Vagina (tissue), 2 donors: ENCODE results near the gene ALOXE3. TPM values are rescaled to one million over a fixed set of nuclear protein-coding genes. Genes with fewer than 3 reads are reported as not detected.

Source experiments
- DNase-seq, 2 donors: peaks; one replicate each; pipeline ENCODE4 v3.0.0-alpha.2; 2017; ENCODE audit errors: extremely low spot score in 2 of 2
- H3K27ac ChIP-seq: fragments of 200-600 bp; sonication (generic); one replicate; pipeline ENCODE4 v1.5.1; 2019
- H3K27me3 ChIP-seq: fragments of 200-600 bp; sonication (generic); one replicate; pipeline ENCODE4 v1.5.1; 2019
- H3K36me3 ChIP-seq, 2 donors: fragments of 200-600 bp; sonication (generic); one replicate each; pipeline ENCODE4 v1.5.1; 2017 to 2019
- H3K4me1 ChIP-seq: fragments of 200-600 bp; sonication (generic); one replicate; pipeline ENCODE4 v1.5.1; 2019
- H3K4me3 ChIP-seq, 2 donors: fragments of 200-600 bp; sonication (generic); 1 replicate in 1 of 2; 2 replicates in 1 of 2; pipeline ENCODE4 v1.5.1; 2016 to 2019
- H3K9me3 ChIP-seq: fragments of 200-600 bp; sonication (generic); one replicate; pipeline ENCODE4 v1.5.1; 2019
- POLR2A ChIP-seq, 2 donors: fragments of 450-650 bp; IDR thresholded peaks; one replicate each; pipeline ENCODE4 v1.6.1; 2017; ENCODE audit warnings: antibody characterized with exemption in 2 of 2, mild to moderate bottlenecking in 2 of 2, moderate library complexity in 2 of 2
- POLR2AphosphoS5 ChIP-seq, 2 donors: sonication (generic); formaldehyde crosslinking; IDR thresholded peaks; one replicate each; pipeline ENCODE4 v1.9.0; 2017; ENCODE audit warnings: antibody characterized with exemption in 2 of 2, mild to moderate bottlenecking in 2 of 2, low read depth in 1 of 2; ENCODE audit not compliant: insufficient read depth in 1 of 2
- intact Hi-C: fragments of 100-400 bp; cut with DNase I; formaldehyde crosslinking; loops from one replicate; pipeline ENCODE4 v1.15.1; 2023
- total RNA-seq: library from RNA; depleted of rRNA; stranded (reverse); fragments of >200 nt; gene quantifications from one replicate; pipeline ENCODE4 v1.2.3, GENCODE V29; 2016
- TF ChIP-seq, protein P1 (sequence below), 3 experiments: fragments of 450-650 bp in 2 of 3; fragments of 200-600 bp in 1 of 3; sonication (generic) in 1 of 3; IDR thresholded peaks; one replicate each; pipeline ENCODE4 v1.5.1; 2017 to 2019; ENCODE audit warnings: antibody characterized with exemption in 3 of 3, mild to moderate bottlenecking in 2 of 3, moderate library complexity in 2 of 3

Gene ALOXE3
- total RNA-seq, 1 donor from 2014 or later: 1.5 TPM

- peaks cover 9% of the 10 kb centered on the region for H3K4me1 ChIP-seq
- H3K36me3 ChIP-seq: no peaks in the 10 kb centered on the region
- H3K9me3 ChIP-seq: no peaks in the 10 kb centered on the region
- H3K4me3 ChIP-seq: no peak overlapping the region
- TF ChIP-seq POLR2AphosphoS5 (IDR thresholded peaks at IDR 0.05; ENCODE audit: insufficient read depth in 1 of 2, low read depth in 1 of 2) (no peak), POLR2A (IDR thresholded peaks at IDR 0.05) (no peak)
- TF ChIP-seq, protein P1, sequence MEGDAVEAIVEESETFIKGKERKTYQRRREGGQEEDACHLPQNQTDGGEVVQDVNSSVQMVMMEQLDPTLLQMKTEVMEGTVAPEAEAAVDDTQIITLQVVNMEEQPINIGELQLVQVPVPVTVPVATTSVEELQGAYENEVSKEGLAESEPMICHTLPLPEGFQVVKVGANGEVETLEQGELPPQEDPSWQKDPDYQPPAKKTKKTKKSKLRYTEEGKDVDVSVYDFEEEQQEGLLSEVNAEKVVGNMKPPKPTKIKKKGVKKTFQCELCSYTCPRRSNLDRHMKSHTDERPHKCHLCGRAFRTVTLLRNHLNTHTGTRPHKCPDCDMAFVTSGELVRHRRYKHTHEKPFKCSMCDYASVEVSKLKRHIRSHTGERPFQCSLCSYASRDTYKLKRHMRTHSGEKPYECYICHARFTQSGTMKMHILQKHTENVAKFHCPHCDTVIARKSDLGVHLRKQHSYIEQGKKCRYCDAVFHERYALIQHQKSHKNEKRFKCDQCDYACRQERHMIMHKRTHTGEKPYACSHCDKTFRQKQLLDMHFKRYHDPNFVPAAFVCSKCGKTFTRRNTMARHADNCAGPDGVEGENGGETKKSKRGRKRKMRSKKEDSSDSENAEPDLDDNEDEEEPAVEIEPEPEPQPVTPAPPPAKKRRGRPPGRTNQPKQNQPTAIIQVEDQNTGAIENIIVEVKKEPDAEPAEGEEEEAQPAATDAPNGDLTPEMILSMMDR (IDR thresholded peaks at IDR 0.05): no peak
- no peak for DNase-seq
- H3K27ac ChIP-seq: no peak overlapping the region
- H3K27me3 ChIP-seq: peaks cover 4% of the 10 kb centered on the region
- intact Hi-C loops: no loop called here
Observed at GRCh38 chr17:8056976-8057625, 61.2 kb downstream of the ALOXE3 start.

GRCh38 chr17:8056232-8056975 lies 61.9 kb downstream of the ALOXE3 start:
- Histone ChIP-seq H3K27me3 (peaks cover 4% of the 10 kb centered on the region), H3K4me1 (peaks cover 8% of the 10 kb centered on the region), H3K9me3 (no peaks in the 10 kb centered on the region), H3K27ac (no peak overlapping the region), H3K36me3 (no peaks in the 10 kb centered on the region), H3K4me3 (no peak overlapping the region)
- intact Hi-C loops: no loop called here
- no peak for DNase-seq
- TF ChIP-seq, protein P1 (IDR thresholded peaks at IDR 0.05): no peak
- TF ChIP-seq POLR2A (IDR thresholded peaks at IDR 0.05): no peak
- no peak for TF ChIP-seq POLR2AphosphoS5 (IDR thresholded peaks at IDR 0.05; ENCODE audit: insufficient read depth in 1 of 2, low read depth in 1 of 2)

- peaks cover 8% of the 10 kb centered on the region for H3K4me1 ChIP-seq
- DNase-seq: no peak
- intact Hi-C loops: no loop called here
Observed at GRCh38 chr17:8055851-8056231, 62.5 kb downstream of the ALOXE3 start.

GRCh38 chr17:8053600-8053999 lies 64.7 kb downstream of the ALOXE3 start:
- Histone ChIP-seq H3K27ac (no peak overlapping the region), H3K36me3 (no peaks in the 10 kb centered on the region), H3K27me3 (peaks cover 4% of the 10 kb centered on the region), H3K9me3 (no peaks in the 10 kb centered on the region), H3K4me3 (no peak overlapping the region), H3K4me1 (peaks cover 8% of the 10 kb centered on the region)
- TF ChIP-seq, protein P1 (IDR thresholded peaks at IDR 0.05): no peak
- no peak for TF ChIP-seq POLR2A (IDR thresholded peaks at IDR 0.05)
- TF ChIP-seq POLR2AphosphoS5 (IDR thresholded peaks at IDR 0.05; ENCODE audit: insufficient read depth in 1 of 2, low read depth in 1 of 2): no peak
- intact Hi-C loops: no loop called here
- no peak for DNase-seq

More at GRCh38 chr17:8055851-8056231, 62.5 kb downstream of the ALOXE3 start:
- Histone ChIP-seq H3K36me3 (no peaks in the 10 kb centered on the region), H3K4me3 (no peak overlapping the region), H3K9me3 (no peaks in the 10 kb centered on the region), H3K27ac (no peak overlapping the region), H3K27me3 (peaks cover 4% of the 10 kb centered on the region)
- no peak for TF ChIP-seq POLR2AphosphoS5 (IDR thresholded peaks at IDR 0.05; ENCODE audit: insufficient read depth in 1 of 2, low read depth in 1 of 2)

DNA sequence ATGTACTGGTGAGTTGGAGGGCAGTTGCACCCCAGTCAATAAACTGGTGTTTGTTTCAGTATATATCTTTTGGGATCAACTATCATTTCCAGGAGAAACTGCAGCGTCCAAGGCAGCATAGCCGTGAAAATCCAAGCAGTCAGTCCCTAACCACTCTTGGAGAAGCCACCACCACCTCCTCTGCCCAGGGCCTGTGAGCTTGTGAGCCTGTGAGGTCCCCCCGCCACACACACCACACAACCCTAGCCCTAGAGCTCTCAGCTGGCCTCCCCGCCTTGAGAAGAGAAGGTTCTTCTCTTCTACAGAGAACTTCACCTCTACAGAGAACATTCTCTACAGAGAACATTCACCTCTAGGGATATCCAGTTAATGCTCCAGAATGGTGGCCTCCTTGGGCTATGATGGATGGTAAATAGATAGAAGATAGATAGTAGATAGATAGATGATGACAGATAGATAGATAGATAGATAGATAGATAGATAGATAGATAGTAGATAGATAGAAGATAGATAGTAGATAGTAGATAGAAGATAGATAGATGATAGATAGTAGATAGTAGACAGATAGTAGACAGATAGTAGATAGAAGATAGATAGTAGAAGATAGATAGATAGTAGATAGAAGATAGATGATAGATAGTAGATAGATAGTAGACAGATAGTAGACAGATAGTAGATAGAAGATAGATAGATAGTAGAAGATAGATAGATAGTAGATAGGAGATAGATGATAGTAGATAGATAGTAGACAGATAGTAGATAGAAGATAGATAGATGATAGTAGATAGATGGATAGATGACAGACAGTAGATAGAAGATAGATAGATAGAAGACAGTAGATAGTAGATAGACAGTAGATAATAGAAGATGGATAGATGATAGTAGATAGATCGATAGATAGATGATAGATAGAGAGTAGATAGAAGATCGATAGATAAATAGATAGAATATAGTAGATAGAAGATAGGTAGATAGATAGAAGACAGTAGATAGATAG lies 65.8 kb downstream of the ALOXE3 start:
- no peaks in the 10 kb centered on the region for H3K9me3 ChIP-seq
- TF ChIP-seq POLR2AphosphoS5 (IDR thresholded peaks at IDR 0.05; ENCODE audit: insufficient read depth in 1 of 2, low read depth in 1 of 2): no peak
- TF ChIP-seq, protein P1 (IDR thresholded peaks at IDR 0.05): no peak
- no peak for TF ChIP-seq POLR2A (IDR thresholded peaks at IDR 0.05)

More for the DNA sequence above, 65.8 kb downstream of the ALOXE3 start:
- Histone ChIP-seq H3K36me3 (no peaks in the 10 kb centered on the region), H3K4me1 (peaks cover 4% of the 10 kb centered on the region), H3K4me3 (no peak overlapping the region), H3K27me3 (peaks cover 4% of the 10 kb centered on the region), H3K27ac (no peak overlapping the region)
- intact Hi-C loops: no loop called here
- no peak for DNase-seq
